K562 (cell line): ENCODE data around the gene SATB2. TPM values are rescaled to one million over a fixed set of nuclear protein-coding genes. Genes with fewer than 3 reads are reported as not detected.

ENCODE experiments used
- ATAC-seq: fragments of 200-7000 bp; cut with Tn5 transposase; 3 replicates; pipeline ENCODE4 v1.9.1; 2020; ENCODE audit warnings: moderate library complexity
- BruUV-seq: library from RNA; stranded (reverse); fragments of 400-500 nt; replicated peaks from 2 replicates; lab custom pipeline; 2021; lab: Mats Ljungman, UMichigan
- CTCF ChIA-PET: fragments of 300-600 bp; formaldehyde crosslinking; extraction: SDS; loops from one replicate; lab custom pipeline; 2021; ENCODE audit warnings: low intra/inter-chr PET ratio; lab: Yijun Ruan, JAX
- POLR2A ChIA-PET: fragments of 300-600, 350-650 bp; sonication (Branson Sonifier 250); formaldehyde crosslinking; extraction: SDS; loops from one replicate; lab custom pipeline; 2021; ENCODE audit warnings: antibody characterized with exemption, inconsistent platforms; lab: Yijun Ruan, JAX
- DNase-seq, 4 experiments: peaks; one replicate each; pipeline versions ENCODE4 v3.0.0 to v3.0.0-alpha.2; 2011 to 2018; ENCODE audit warnings: low spot score in 3 of 4, mixed read lengths in 3 of 4; ENCODE audit errors: extremely low read depth in 1 of 4
- FAIRE-seq: peaks from 2 replicates; lab custom pipeline; 2011; peaks lifted over from hg19 to GRCh38; lab: Jason Lieb, UNC
- H2AFZ ChIP-seq: 2 replicates; pipeline ENCODE4 v1.6.0; 2011; ENCODE audit warnings: low read depth, low read length, control low read depth, inconsistent platforms
- H3K27ac ChIP-seq: fragments of 200-600 bp; 3 replicates; pipeline ENCODE4 v1.8.0; 2011; ENCODE audit warnings: low read depth, mild to moderate bottlenecking, control low read depth, inconsistent platforms, low read length, moderate library complexity, mixed read lengths; ENCODE audit errors: extremely low read depth
- H3K27me3 ChIP-seq, 2 experiments: fragments of 300-600 bp in 1 of 2; 2 replicates in 1 of 2; 3 replicates in 1 of 2; pipeline versions ENCODE4 v1.6.0 to v1.8.0; 2011; ENCODE audit warnings: inconsistent platforms in 2 of 2, low read length in 2 of 2, mild to moderate bottlenecking in 1 of 2, mixed read lengths in 1 of 2, moderate library complexity in 1 of 2; ENCODE audit not compliant: control insufficient read depth in 2 of 2, insufficient read depth in 2 of 2
- H3K36me3 ChIP-seq: fragments of 300-600 bp; 3 replicates; pipeline ENCODE4 v1.8.0; 2011; ENCODE audit warnings: mild to moderate bottlenecking, low read length, inconsistent platforms; ENCODE audit not compliant: control insufficient read depth, insufficient read depth
- H3K4me1 ChIP-seq, 2 experiments: fragments of 200-600 bp in 1 of 2; replicated peaks in 1 of 2; 2 replicates in 1 of 2; 3 replicates in 1 of 2; pipeline versions ENCODE4 v1.5.1 to v1.8.0; 2011; ENCODE audit warnings: inconsistent platforms in 2 of 2, low read length in 2 of 2, mild to moderate bottlenecking in 1 of 2, mixed read lengths in 1 of 2, moderate library complexity in 1 of 2; ENCODE audit not compliant: control insufficient read depth in 2 of 2, insufficient read depth in 2 of 2
- H3K4me2 ChIP-seq: 2 replicates; pipeline ENCODE4 v1.6.1; 2011; ENCODE audit warnings: low read length, control low read depth, inconsistent platforms, mixed read lengths; ENCODE audit not compliant: insufficient read depth
- H3K4me3 ChIP-seq: fragments of 200-600 bp; sonication (generic), shearing (Covaris generic); 2 replicates; pipeline ENCODE4 v1.5.1; 2016; ENCODE audit warnings: control low read depth, inconsistent platforms
- H3K79me2 ChIP-seq: fragments of 200-600 bp; 3 replicates; pipeline ENCODE4 v1.8.0; 2011; ENCODE audit warnings: low read length, inconsistent platforms; ENCODE audit not compliant: control insufficient read depth, insufficient read depth
- H3K9ac ChIP-seq, 2 experiments: 2 replicates each; pipeline versions ENCODE4 v1.6.0 to v1.6.1; 2011; ENCODE audit warnings: low read depth in 2 of 2, low read length in 2 of 2, control low read depth in 1 of 2, inconsistent platforms in 1 of 2, mild to moderate bottlenecking in 1 of 2, mixed read lengths in 1 of 2; ENCODE audit not compliant: insufficient read depth in 1 of 2
- H3K9me1 ChIP-seq: one replicate; pipeline ENCODE4 v1.6.0; 2011; ENCODE audit warnings: inconsistent platforms, mild to moderate bottlenecking, low read length, moderate library complexity; ENCODE audit not compliant: control insufficient read depth, insufficient read depth
- H3K9me3 ChIP-seq: replicated peaks from 2 replicates; pipeline ENCODE4 v1.5.1; 2011; ENCODE audit warnings: low read depth, low read length, inconsistent platforms; ENCODE audit not compliant: control insufficient read depth, insufficient read depth
- H4K20me1 ChIP-seq: replicated peaks from 2 replicates; pipeline ENCODE4 v1.6.1; 2011; ENCODE audit warnings: low read length, inconsistent platforms, mixed read lengths; ENCODE audit not compliant: control insufficient read depth, insufficient read depth
- BACH1 ChIP-seq: fragments of 200-800 bp; sonication (Bioruptor generic); IDR thresholded peaks from 2 replicates; pipeline ENCODE4 v1.6.1; 2016; ENCODE audit warnings: missing genetic modification characterization, missing compliant biosample characterization
- C11orf30 ChIP-seq: fragments of 450-650 bp; IDR thresholded peaks from 2 replicates; pipeline ENCODE4 v1.6.1; 2016; ENCODE audit warnings: low read depth, mild to moderate bottlenecking
- MAFF ChIP-seq: IDR thresholded peaks from 2 replicates; pipeline ENCODE4 v1.6.1; 2012; ENCODE audit warnings: low read length, improper control_type of control experiment
- MAFG ChIP-seq: fragments of 450-650 bp; conservative IDR thresholded peaks from 2 replicates; pipeline ENCODE4 v1.6.1; 2016; ENCODE audit warnings: missing genetic modification characterization, missing compliant biosample characterization
- MAFK ChIP-seq: IDR thresholded peaks from 2 replicates; pipeline ENCODE4 v1.6.1; 2011; ENCODE audit warnings: low read length, improper control_type of control experiment
- MNT ChIP-seq, 2 experiments: fragments of 450-650 bp; conservative IDR thresholded peaks; 2 replicates each; pipeline ENCODE4 v1.6.1; 2017; ENCODE audit warnings: mild to moderate bottlenecking in 2 of 2, moderate library complexity in 2 of 2
- RFX7 ChIP-seq: fragments of 250-450 bp; sonication (Bioruptor Pico); IDR thresholded peaks from 2 replicates; pipeline ENCODE4 v1.5.1; 2021; ENCODE audit warnings: mild to moderate bottlenecking
- STAG1 ChIP-seq: sonication (generic); formaldehyde crosslinking; IDR thresholded peaks from 2 replicates; pipeline ENCODE4 v1.5.0; 2020; ENCODE audit warnings: missing genetic modification reagents, borderline replicate concordance
- ZNF316 ChIP-seq: fragments of 450-650 bp; IDR thresholded peaks from 2 replicates; pipeline ENCODE4 v1.6.1; 2016
- WGBS: fragments of 100-300 bp; shearing (Covaris generic); methylation state at CpG from one replicate; pipeline ENCODE4 v1.1.6; 2016; ENCODE audit warnings: low coverage, mixed read lengths; ENCODE audit not compliant: insufficient coverage; ENCODE audit errors: missing lambda C conversion rate; 5-methylcytosine and 5-hydroxymethylcytosine counted together
- in situ Hi-C: fragments of 300-500 bp; cut with MboI; formaldehyde crosslinking; loops from 4 replicates; pipeline ENCODE4 v1.15.0; 2018; ENCODE audit warnings: inconsistent platforms, mixed read lengths
- intact Hi-C: fragments of 100-400 bp; cut with micrococcal nuclease; formaldehyde crosslinking; loops from 2 replicates; pipeline ENCODE4 v1.14.2; 2022
- polyA plus RNA-seq, 8 experiments: library from polyadenylated mRNA; depleted of rRNA in 4 of 8; stranded (reverse) in 5 of 8; unstranded in 3 of 8; fragments of >200 nt; fragmentation: Nextera tagmentation in 2 of 8; fragmentation: Illumina TruSeq in 1 of 8; extraction: Ambion mirVana in 2 of 8; extraction: Trizol in 1 of 8; gene quantifications; 2 replicates each; pipeline versions ENCODE4 v1.2.1 to v1.2.3, GENCODE V29; 2011 to 2014; ENCODE audit warnings: inconsistent platforms in 1 of 8, missing spikeins in 1 of 8
- total RNA-seq, 7 experiments: library from RNA; depleted of rRNA in 6 of 7; stranded (reverse); fragments of >200 nt in 6 of 7; fragmentation: Illumina TruSeq in 2 of 7; extraction: Trizol in 2 of 7; gene quantifications; 2 replicates each; pipeline versions ENCODE4 v1.2.1 to v1.2.3, GENCODE V29; 2011 to 2021; ENCODE audit warnings: low replicate concordance in 1 of 7

The SATB2 gene
- total and polyA plus RNA-seq, 9 of the 15 experiments (the other 6 are each of a cell fraction or from before 2014, with no cell fraction given) = 4.5 to 34.0 (median 15.1) TPM

- ATAC-seq (no peak), FAIRE-seq (no peak), DNase-seq (no peak)
- Histone ChIP-seq H3K9me3 (no peaks in the 10 kb centered on the region), H2AFZ (no peak overlapping the region), H3K9ac (no peak overlapping the region), H4K20me1 (no peaks in the 10 kb centered on the region; the same call in 1 of the 2 replicates), H3K9me1 (no peaks in the 10 kb centered on the region), H3K79me2 (no peaks in the 10 kb centered on the region), H3K27ac (no peak overlapping the region), H3K27me3 (peaks cover 0 to 12% of the 10 kb centered on the region in 2 experiments; a peak in 4 of 5 replicates), H3K4me3 (no peak overlapping the region), H3K36me3 (no peaks in the 10 kb centered on the region), H3K4me1 (no peaks in the 10 kb centered on the region), H3K4me2 (no peak overlapping the region)
- no TSS peak for BruUV-seq
- CTCF ChIA-PET = no interaction called here
- in situ Hi-C loops = loop anchor here (25.0 kb wide), 1 partner anchor 1187 kb away; no protein-coding TSS in a partner anchor
- TF ChIP-seq MAFK (peak; percentile 30; the same call in 1 of the 2 replicates), MAFF (peak; percentile 41; the same call in 1 of the 2 replicates), C11orf30 (peak; percentile 67; the same call in 1 of the 2 replicates), STAG1 (CRISPR knock-in tag) (no peak), BACH1 (tag) (no peak), MAFG (tag) (peak; percentile 71), ZNF316 (peak; percentile 80), RFX7 (CRISPR knock-in tag) (no peak), MNT (conservative IDR thresholded peaks at IDR 0.05) (no peak)
- POLR2A ChIA-PET = interaction anchor here (0.7 kb wide), 1 partner anchor 227 kb away, joined by 3 read pairs; no protein-coding TSS in a partner anchor
- intact Hi-C loops = loop anchor here (5.0 kb wide), 1 partner anchor 98 kb away; no protein-coding TSS in a partner anchor
- WGBS = 7% methylated on average over 2 of the region's 3 CpGs
These were observed 41.3 kb upstream of the SATB2 start for GRCh38 chr2:199499005-199499404.
